ENCODE measurements around the gene ADAMTS4.
"Not testable (repeated sequence)": the region's sequence is repeated elsewhere in the genome, so short reads cannot be mapped to it uniquely, and the experiment has no call there.

The ADAMTS4 gene

GRCh38 chr1:161198897-161199431 is at the start of gene ADAMTS4:
TSS of gene ADAMTS4 (minus strand) at chr1:161199054. CDS start at chr1:161198627, 427 bp downstream.
- no peak for DNase-seq

GRCh38 chr1:161244888-161245287 is 46.0 kb upstream of the ADAMTS4 start:
- no peak for DNase-seq

GRCh38 chr1:161242313-161242712 is 43.5 kb upstream of the ADAMTS4 start:
- no peak for DNase-seq

GRCh38 chr1:161241682-161242081 is 42.8 kb upstream of the ADAMTS4 start:
- DNase-seq: no peak

- no peak for DNase-seq
Measured at GRCh38 chr1:161238039-161238473, 39.2 kb upstream of the ADAMTS4 start, which contains the start of gene NR1I3. TSS of gene NR1I3 (minus strand) at chr1:161238203. CDS start at chr1:161236565, 1,638 bp downstream.

GRCh38 chr1:161235957-161236775 is 37.3 kb upstream of the ADAMTS4 start:
- DNase-seq: no peak

- no peak for DNase-seq
Measured at GRCh38 chr1:161233102-161233501, 34.2 kb upstream of the ADAMTS4 start.

GRCh38 chr1:161230762-161231161 is 31.9 kb upstream of the ADAMTS4 start:
- DNase-seq: no peak

GRCh38 chr1:161229896-161230295 is 31.0 kb upstream of the ADAMTS4 start:
- no peak for DNase-seq

GRCh38 chr1:161228032-161228431 is 29.2 kb upstream of the ADAMTS4 start:
- no peak for DNase-seq

GRCh38 chr1:161227196-161227871 is 28.5 kb upstream of the ADAMTS4 start:
- peak; percentile 88 for DNase-seq

- no peak for DNase-seq
Measured at GRCh38 chr1:161226759-161227158, 27.9 kb upstream of the ADAMTS4 start.

- no peak for DNase-seq
Measured at GRCh38 chr1:161226320-161226711, 27.5 kb upstream of the ADAMTS4 start.

- DNase-seq: peak; percentile 99
Measured at GRCh38 chr1:161225534-161226319, 26.9 kb upstream of the ADAMTS4 start, which contains the start of gene TOMM40L. TSS of gene TOMM40L (plus strand) at chr1:161226060. CDS start at chr1:161226490, 430 bp downstream.

GRCh38 chr1:161225178-161225533 is 26.3 kb upstream of the ADAMTS4 start:
- peak; percentile 21 for DNase-seq

- not testable (repeated sequence) for DNase-seq
Measured at GRCh38 chr1:161224695-161225087, 25.8 kb upstream of the ADAMTS4 start.

- DNase-seq: no peak
Measured at GRCh38 chr1:161223805-161224694, 25.2 kb upstream of the ADAMTS4 start.

- no peak for DNase-seq
Measured at GRCh38 chr1:161222175-161223019, 23.5 kb upstream of the ADAMTS4 start.

GRCh38 chr1:161220002-161220401 is 21.1 kb upstream of the ADAMTS4 start:
- DNase-seq: no peak

- no peak for DNase-seq
Measured at GRCh38 chr1:161219078-161219892, 20.4 kb upstream of the ADAMTS4 start.

Data from suppressor macrophage treated with lipopolysaccharide for 4 hours (primary cell).